ENCODE measurements around the gene KCND2.

The KCND2 gene

DNA sequence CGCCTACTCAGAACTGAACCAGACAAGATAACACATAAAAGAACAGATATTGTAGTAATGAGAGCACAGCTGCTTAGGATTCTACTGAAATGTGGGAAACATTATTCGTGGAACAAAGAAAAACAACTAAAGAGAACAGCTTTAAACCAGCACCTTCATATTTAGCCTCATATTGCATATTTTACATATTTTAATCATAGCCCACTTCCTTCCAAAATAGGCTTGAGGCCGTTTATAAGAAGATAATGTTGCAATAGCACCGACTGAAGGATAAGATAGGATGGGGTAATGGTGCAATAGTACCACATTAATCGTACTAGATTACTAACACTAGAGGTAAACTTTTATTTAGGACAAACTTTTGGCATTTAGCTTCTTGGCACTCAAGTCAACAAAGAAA is 71.3 kb downstream of the KCND2 start:
- no peak overlapping the region for H3K4me3 ChIP-seq (ENCODE audit: low read length)

DNA sequence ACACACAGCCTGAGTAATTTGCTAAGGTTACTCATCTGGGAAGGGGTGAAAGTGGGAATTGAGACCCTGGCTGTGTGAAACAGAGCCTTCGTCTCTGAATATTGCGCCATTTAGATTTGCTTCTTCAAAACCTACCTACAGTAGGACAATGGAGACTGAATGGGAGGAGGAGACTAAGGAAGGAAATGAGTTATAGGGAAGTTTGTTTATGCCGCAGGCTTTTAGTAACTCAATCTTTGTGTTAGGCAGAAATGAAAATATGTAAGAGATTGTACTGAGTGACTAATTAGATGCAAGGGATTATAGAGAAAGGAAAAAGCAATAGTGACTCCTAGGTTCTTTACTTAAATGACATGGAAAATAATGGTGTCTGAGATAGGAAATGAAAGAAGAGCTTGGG is 80.2 kb downstream of the KCND2 start:
- no peak overlapping the region for H3K4me3 ChIP-seq (ENCODE audit: low read length)
- no peak for TF ChIP-seq ZNF274 (IDR thresholded peaks at IDR 0.05; ENCODE audit: low read depth, low read length)

More for the DNA sequence above, 71.3 kb downstream of the KCND2 start:
- TF ChIP-seq ZNF274 (IDR thresholded peaks at IDR 0.05; ENCODE audit: low read depth, low read length): no peak

DNA sequence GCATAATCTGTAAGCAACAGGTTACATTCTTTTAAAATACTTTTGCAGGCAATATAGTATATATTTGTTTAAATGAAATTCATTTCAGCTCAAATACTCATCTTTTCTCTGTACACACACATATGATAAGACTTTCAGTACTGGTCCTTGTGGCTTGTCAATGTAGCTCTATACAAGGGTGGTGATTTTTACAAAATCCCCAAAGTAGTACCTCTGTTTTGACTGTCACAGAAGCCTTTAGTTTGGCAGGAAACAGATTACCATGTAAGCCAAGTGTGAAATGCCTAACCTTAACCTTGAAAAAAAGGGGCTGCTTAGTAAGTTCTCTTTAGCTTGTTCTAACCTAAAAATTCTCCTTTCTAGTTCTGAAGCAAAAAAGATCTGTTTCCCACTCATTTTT is 87.9 kb downstream of the KCND2 start:
- no peak overlapping the region for H3K4me3 ChIP-seq (ENCODE audit: low read length)

DNA sequence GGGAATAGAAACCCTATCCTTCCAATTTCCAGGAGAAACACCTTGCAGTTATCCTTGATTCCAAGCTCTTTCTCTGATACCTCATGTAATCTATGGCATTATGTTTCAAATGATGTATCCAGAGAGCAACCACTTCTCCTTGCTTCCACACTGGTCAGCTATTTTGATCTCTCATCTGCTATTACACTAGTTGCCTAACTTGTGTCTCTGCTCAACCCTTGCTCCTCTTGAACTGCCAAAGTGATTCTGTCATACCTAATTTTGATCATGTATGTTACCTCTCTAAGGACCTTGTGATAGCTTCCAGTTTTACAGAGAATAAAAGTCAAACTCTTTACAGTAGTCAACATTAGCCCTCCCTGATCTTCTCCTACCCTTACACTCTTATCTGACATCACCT is 90.4 kb downstream of the KCND2 start:
- H3K4me3 ChIP-seq (ENCODE audit: low read length): no peak overlapping the region
- TF ChIP-seq ZNF274 (IDR thresholded peaks at IDR 0.05; ENCODE audit: low read depth, low read length): no peak

More for the DNA sequence above, 87.9 kb downstream of the KCND2 start:
- TF ChIP-seq ZNF274 (IDR thresholded peaks at IDR 0.05; ENCODE audit: low read depth, low read length): no peak

DNA sequence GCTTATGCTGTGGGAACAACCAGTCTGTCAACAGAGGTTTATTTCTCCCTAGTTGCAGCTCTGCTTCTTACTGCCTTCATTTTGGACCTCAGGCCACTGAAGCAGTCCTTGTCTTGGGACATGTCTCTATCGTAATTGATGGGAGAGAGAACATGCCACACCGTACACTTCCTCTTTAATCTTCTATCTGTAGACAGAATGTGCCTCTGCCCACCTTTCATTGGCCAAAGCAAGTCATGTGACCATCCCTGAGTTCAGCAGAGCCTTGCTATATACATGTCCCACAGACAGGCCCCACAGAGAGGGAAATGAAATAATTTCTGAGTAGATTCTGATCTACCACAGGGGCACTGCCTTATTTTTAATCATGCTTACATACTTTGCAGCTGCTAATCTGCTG is 98.0 kb downstream of the KCND2 start:
- no peak overlapping the region for H3K4me3 ChIP-seq (ENCODE audit: low read length)
- TF ChIP-seq ZNF274 (IDR thresholded peaks at IDR 0.05; ENCODE audit: low read depth, low read length): no peak

DNA sequence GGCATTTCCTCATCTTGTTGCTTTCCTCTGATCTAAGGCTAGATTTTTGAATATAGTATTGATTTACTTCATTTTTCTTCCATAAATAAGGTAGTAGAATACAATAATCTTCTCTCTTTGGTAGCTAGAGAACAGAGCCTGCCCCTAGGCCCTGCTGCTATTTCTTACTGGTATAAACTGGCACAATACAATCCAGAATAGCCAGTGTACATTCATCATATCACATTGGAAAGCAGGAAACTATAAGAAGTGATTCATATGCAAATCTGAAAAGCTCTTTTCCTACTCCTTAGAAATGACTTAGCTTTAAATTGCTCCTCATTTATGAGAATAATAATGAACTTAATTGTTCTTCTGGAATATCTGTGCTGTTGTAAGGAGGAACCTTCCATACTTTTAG is 100.2 kb downstream of the KCND2 start:
- no peak overlapping the region for H3K4me3 ChIP-seq (ENCODE audit: low read length)
- no peak for TF ChIP-seq ZNF274 (IDR thresholded peaks at IDR 0.05; ENCODE audit: low read depth, low read length)

DNA sequence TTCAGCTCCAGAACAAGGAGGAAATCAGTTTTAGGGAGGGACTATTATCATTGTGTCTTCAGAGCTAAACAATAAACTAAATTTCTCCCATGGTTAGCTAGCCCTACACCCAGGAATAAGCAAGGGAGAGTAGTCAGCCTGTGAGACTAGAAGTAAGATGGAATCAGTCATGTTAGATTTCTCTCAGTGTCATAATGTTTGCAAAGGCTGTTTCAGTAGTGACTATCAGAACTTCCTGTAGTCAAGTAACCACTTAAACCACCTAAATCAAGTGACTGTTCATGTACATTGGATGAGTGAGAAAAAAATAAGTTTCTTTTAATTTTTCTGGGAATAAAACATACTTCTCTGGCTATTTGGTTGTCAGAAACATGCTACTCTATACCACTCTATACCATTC is 121.6 kb downstream of the KCND2 start:
- no peak overlapping the region for H3K4me3 ChIP-seq (ENCODE audit: low read length)
- no peak for TF ChIP-seq ZNF274 (IDR thresholded peaks at IDR 0.05; ENCODE audit: low read depth, low read length)

DNA sequence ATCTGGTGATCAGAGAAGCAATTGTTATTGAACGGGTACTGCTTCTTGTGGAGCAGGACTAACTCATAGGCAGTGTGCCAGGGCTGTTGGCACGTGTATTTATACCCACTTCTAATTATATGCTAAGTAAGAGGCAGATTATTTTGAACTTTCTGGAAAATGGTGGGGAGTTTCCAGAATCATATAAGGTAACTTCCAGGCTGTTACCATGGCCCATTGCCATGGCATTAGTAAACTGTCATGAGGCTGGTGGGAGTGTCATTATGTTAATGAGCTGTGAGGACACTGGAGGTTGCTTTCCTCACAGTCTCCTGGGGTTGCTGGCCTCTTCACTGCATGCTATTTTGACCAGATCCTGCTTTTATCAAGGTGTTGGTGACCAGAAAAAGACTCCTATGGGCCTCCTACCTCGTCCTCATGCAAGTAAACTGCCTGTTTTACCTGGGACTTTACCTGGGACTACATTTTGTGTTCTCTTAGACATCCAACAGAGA is 122.6 kb downstream of the KCND2 start:
- peak overlapping the region; percentile 62 for H3K4me3 ChIP-seq (ENCODE audit: low read length)
- TF ChIP-seq ZNF274 (IDR thresholded peaks at IDR 0.05; ENCODE audit: low read depth, low read length): no peak

DNA sequence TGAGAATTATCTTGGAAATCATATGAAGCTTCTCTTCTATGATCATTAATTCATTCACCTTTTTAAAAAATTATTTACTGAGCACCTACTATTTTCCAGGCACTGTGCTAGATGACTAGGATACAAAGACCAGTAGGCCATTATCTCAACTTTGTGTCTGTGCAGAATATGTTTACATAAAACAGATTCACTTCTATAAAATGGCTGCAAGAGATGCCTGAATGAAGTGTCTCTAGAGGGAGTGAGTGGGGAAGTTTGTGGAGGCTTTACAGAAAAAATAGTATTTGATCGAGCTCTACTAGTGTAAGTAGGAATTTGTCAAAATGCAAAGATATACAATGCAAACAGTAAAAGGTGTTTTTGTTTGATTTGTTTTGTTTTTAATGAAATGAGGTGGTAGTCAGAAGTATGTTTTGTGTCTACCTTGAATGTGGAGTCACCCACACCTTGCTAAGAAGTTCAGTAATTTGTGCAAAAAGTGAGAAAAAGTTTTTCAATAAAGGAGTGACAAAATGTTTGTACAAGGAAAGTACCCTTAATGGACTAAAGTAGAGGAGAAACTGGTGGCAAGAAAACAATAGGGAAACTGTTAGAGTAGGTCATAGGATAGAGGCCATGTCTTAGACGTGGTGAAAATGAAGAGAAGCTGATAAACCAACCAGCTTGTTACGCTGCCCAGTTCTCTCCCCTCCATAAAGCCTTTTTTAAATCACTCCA is 125.5 kb downstream of the KCND2 start:
- no peak for TF ChIP-seq ZNF274 (IDR thresholded peaks at IDR 0.05; ENCODE audit: low read depth, low read length)
- H3K4me3 ChIP-seq (ENCODE audit: low read length): peak overlapping the region; percentile 36; the same call in 1 of the 2 replicates

DNA sequence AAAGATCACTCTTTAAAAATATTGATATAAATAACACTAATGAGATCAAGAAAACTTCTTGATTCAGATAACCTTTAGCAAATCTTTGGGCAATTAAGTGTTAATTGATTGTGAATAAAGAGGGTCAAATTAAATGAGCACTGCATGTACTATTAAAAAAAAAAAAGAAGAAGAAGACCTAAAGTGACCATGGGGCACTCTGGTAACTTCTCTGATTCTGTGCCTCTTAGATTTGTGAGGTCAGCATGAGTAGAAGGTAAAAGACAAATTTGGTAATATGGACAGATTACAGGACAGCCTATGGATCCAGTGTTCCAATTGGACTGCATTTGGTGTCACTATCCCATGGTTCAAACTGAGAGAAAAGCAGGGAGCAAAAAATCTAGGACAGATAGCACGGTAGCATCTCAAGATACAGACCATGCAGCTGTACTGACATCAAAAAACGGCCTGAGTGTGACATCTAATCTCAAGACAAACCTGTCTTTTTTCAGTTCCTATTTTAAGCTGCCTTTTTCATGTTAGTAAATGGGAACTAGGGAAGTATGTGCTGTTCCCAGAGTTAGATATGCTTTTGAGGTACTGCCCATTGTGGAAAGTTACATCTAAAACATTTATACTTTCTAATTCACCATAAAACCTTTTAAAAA is 128.0 kb downstream of the KCND2 start:
- TF ChIP-seq ZNF274 (IDR thresholded peaks at IDR 0.05; ENCODE audit: low read depth, low read length): no peak
- peak overlapping the region; percentile 20 for H3K4me3 ChIP-seq (ENCODE audit: low read length)

DNA sequence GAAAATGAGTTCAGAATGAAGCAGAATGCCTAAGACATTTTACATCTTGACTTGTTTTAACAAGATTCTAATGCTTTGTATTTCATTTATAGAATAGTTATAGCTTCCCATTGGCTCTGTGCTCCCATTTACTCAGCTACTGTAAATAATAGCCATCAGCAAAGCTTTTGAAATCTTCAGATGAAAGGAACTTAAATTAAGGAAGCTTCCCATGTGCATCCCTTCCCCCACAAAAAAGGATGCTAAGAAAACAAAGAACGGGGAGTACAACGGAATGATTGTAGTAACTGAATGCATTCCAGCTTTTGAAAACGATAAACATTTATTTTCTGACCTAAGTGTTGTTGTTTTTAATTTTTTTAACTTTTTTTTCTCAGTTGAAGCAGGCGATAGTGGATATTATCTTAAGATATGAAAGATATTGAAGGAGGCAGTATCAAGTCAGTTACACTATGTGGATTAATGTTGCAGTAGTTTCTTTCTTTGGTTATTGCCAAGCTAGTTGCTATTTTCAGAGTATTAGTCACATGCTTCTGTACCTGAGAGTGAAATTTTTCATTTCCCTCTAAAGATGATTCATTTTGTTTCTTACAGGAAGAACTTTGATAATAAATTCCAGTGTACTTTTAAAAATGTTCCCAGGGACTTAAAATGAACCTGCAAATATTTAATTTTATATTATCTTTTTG is 129.2 kb downstream of the KCND2 start:
- H3K4me3 ChIP-seq (ENCODE audit: low read length): no peak overlapping the region
- no peak for TF ChIP-seq ZNF274 (IDR thresholded peaks at IDR 0.05; ENCODE audit: low read depth, low read length)

DNA sequence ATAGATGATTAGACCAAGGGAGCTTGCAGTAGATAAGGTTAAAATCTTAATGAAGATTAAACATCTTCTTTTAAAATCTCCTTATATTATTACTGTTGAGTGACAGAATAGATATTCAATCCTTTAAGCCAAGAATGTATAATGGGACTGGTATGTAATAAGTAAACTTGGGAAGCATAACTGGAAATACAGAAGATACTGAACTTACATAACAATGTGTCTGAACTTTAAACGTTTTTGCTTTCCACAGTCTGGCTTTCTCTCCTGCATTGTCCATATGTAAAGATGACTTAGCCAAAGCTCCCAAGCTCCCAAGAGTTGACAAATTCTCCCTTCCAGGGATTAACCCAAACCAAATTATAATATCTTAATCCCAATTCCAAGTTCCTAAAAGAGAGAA is 129.8 kb downstream of the KCND2 start:
- H3K4me3 ChIP-seq (ENCODE audit: low read length): no peak overlapping the region
- no peak for TF ChIP-seq ZNF274 (IDR thresholded peaks at IDR 0.05; ENCODE audit: low read depth, low read length)

DNA sequence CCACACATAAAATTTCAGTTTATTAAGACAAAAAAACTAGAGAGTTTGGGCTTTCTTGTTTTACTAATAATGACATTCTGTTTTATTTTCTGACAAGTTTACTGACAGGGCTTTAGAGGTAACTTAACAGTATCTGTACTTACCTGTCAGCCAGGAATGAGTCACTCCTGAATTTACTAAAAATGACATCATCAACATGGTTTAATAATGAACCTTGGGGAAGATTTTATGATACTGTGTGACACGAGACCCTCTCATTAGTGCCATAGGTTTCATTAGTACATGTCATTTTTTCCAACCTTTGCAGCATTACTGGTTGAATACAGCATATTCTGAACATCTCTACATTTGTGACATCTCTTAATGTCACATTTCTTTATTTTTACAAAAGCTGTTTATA is 131.1 kb downstream of the KCND2 start:
- H3K4me3 ChIP-seq (ENCODE audit: low read length): no peak overlapping the region
- no peak for TF ChIP-seq ZNF274 (IDR thresholded peaks at IDR 0.05; ENCODE audit: low read depth, low read length)

DNA sequence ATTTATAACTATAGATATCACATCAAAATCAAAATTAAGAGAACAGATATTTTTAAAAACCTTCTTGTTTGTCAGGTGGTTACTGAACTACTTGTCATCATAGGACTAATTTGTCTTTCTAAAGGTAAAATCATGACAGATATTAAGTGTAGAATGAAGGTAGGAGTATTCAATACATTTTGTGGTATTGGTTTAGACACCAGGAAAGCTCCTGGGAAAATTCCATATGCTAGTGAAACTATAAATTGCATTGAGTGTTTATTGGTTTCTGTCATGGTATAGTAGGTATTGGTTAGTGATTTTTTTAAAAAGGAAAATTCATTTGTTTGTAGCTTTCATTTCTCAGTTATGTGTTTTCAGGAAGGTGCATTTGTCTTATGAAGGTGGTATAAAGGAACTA is 132.7 kb downstream of the KCND2 start:
- TF ChIP-seq ZNF274 (IDR thresholded peaks at IDR 0.05; ENCODE audit: low read depth, low read length): no peak
- no peak overlapping the region for H3K4me3 ChIP-seq (ENCODE audit: low read length)

DNA sequence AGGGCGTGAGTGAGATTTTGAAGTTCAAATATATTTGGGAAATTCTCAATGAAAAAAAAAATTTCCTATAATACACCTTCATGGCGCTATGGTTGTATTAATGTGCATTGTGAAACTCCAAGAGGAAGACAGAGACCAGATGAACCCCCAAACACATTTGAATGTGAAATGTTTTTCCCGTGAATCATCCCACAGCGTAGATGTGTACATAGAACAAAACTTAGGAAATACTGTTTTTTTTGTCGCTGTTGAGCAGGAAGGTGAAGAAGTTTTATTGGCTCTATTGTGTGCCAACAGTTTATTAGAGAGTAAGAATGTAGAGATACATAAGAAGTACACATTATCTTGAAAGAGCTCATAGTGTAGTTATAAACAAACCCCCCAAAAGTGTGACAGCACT is 134.0 kb downstream of the KCND2 start:
- no peak overlapping the region for H3K4me3 ChIP-seq (ENCODE audit: low read length)
- no peak for TF ChIP-seq ZNF274 (IDR thresholded peaks at IDR 0.05; ENCODE audit: low read depth, low read length)
